Breast epithelium (tissue), 4 donors: Measurements from ENCODE around the gene ASB10. TPM values are rescaled to one million over a fixed set of nuclear protein-coding genes. Genes with fewer than 3 reads are reported as not detected.

Experiments
- DNase-seq, 2 donors: peaks; one replicate each; pipeline ENCODE4 v3.0.0-alpha.2; 2019; ENCODE audit warnings: low spot score in 2 of 2
- H3K27ac ChIP-seq, 2 donors: fragments of 200-600 bp; sonication (generic) in 1 of 2; one replicate each; pipeline ENCODE4 v1.5.1; 2016 to 2019; ENCODE audit warnings: mild to moderate bottlenecking in 1 of 2
- H3K27me3 ChIP-seq, 2 donors: fragments of 200-600 bp; sonication (generic) in 1 of 2; one replicate each; pipeline versions ENCODE4 v1.5.1 to v1.6.0; 2017 to 2019; ENCODE audit warnings: control low read depth in 1 of 2, mild to moderate bottlenecking in 1 of 2
- H3K36me3 ChIP-seq: fragments of 200-600 bp; one replicate; pipeline ENCODE4 v1.5.1; 2019
- H3K4me1 ChIP-seq, 2 donors: fragments of 200-600 bp; sonication (generic); one replicate each; pipeline ENCODE4 v1.5.1; 2016 to 2019; ENCODE audit warnings: control low read depth in 1 of 2
- H3K4me3 ChIP-seq, 3 donors: fragments of 200-600 bp; sonication (generic); 1 replicate in 2 of 3; 2 replicates in 1 of 3; pipeline ENCODE4 v1.5.1; 2016 to 2019; ENCODE audit warnings: mild to moderate bottlenecking in 3 of 3, moderate library complexity in 2 of 3
- H3K9me3 ChIP-seq, 2 donors: fragments of 200-600 bp; sonication (generic) in 1 of 2; one replicate each; pipeline ENCODE4 v1.5.1; 2016 to 2019; ENCODE audit warnings: control low read depth in 1 of 2
- CTCF ChIP-seq, 3 donors: fragments of 450-650 bp; IDR thresholded peaks; one replicate each; pipeline ENCODE4 v1.5.1; 2016 to 2017; ENCODE audit warnings: antibody characterized with exemption in 3 of 3, mild to moderate bottlenecking in 3 of 3, moderate library complexity in 3 of 3
- POLR2A ChIP-seq: fragments of 450-650 bp; IDR thresholded peaks from one replicate; pipeline ENCODE4 v1.6.1; 2016; ENCODE audit warnings: antibody characterized with exemption, mild to moderate bottlenecking, moderate library complexity
- POLR2AphosphoS5 ChIP-seq, 3 donors: sonication (generic); formaldehyde crosslinking; IDR thresholded peaks; one replicate each; pipeline ENCODE4 v1.6.1; 2017; ENCODE audit warnings: antibody characterized with exemption in 3 of 3
- intact Hi-C: fragments of 100-400 bp; cut with DNase I; formaldehyde crosslinking; loops from one replicate; pipeline ENCODE4 v1.15.1; 2023; ENCODE audit warnings: low total_unique reads
- total RNA-seq, 3 donors: library from RNA; depleted of rRNA; stranded (reverse); fragments of >200 nt; gene quantifications; one replicate each; pipeline ENCODE4 v1.1.0, GENCODE V29; 2016

Gene ASB10
- total RNA-seq, 3 donors from 2014 or later = not detected

- intact Hi-C loops = no loop called here
- peak in 2 of 3 donors; percentile 22 to 28 for TF ChIP-seq CTCF (IDR thresholded peaks at IDR 0.05)
- TF ChIP-seq POLR2AphosphoS5 (IDR thresholded peaks at IDR 0.05) = no peak
- peaks cover 0 to 11% of the 10 kb centered on the region in 2 donors for H3K4me1 ChIP-seq
- H3K27ac ChIP-seq = no peak overlapping the region
- DNase-seq = no peak
- H3K9me3 ChIP-seq = no peaks in the 10 kb centered on the region
- H3K4me3 ChIP-seq = peak overlapping the region; percentile 37 to 74 (median 51)
- H3K27me3 ChIP-seq = peaks cover 2 to 44% of the 10 kb centered on the region in 2 donors
- no peaks in the 10 kb centered on the region for H3K36me3 ChIP-seq
Measured at GRCh38 chr7:151168003-151168786, 18.9 kb downstream of the ASB10 start.

GRCh38 chr7:151167197-151167961, 19.7 kb downstream of the ASB10 start, which contains the start of gene GBX1:
TSS of gene GBX1 (minus strand) at chr7:151167694. CDS start at chr7:151167548, 146 bp downstream.
- Histone ChIP-seq H3K27me3 (peaks cover 2 to 43% of the 10 kb centered on the region in 2 donors), H3K27ac (no peak within 1 kb of the TSS), H3K9me3 (no peaks in the 10 kb centered on the region), H3K4me3 (peak within 1 kb of the TSS; percentile 37 to 74 (median 51)), H3K36me3 (no peaks in the 10 kb centered on the region), H3K4me1 (peaks cover 0 to 11% of the 10 kb centered on the region in 2 donors)
- intact Hi-C loops = no loop called here
- no peak for DNase-seq
- TF ChIP-seq CTCF (IDR thresholded peaks at IDR 0.05) = no peak
- TF ChIP-seq POLR2A = no peak
- no peak for TF ChIP-seq POLR2AphosphoS5 (IDR thresholded peaks at IDR 0.05)

- no peaks in the 10 kb centered on the region for H3K36me3 ChIP-seq
- H3K27me3 ChIP-seq = peaks cover 2 to 43% of the 10 kb centered on the region in 2 donors
- no peak for DNase-seq
- no peak for TF ChIP-seq POLR2A
- no peak for TF ChIP-seq CTCF (IDR thresholded peaks at IDR 0.05)
- TF ChIP-seq POLR2AphosphoS5 (IDR thresholded peaks at IDR 0.05) = no peak
- intact Hi-C loops = no loop called here
- no peak overlapping the region for H3K27ac ChIP-seq
- peaks cover 0 to 11% of the 10 kb centered on the region in 2 donors for H3K4me1 ChIP-seq
- peak overlapping the region; percentile 37 to 74 (median 51) for H3K4me3 ChIP-seq
- no peaks in the 10 kb centered on the region for H3K9me3 ChIP-seq
Measured at GRCh38 chr7:151166629-151167196, 20.3 kb downstream of the ASB10 start.

GRCh38 chr7:151161757-151162156, 25.3 kb downstream of the ASB10 start:
- Histone ChIP-seq H3K27me3 (peaks cover 0 to 23% of the 10 kb centered on the region in 2 donors), H3K9me3 (no peaks in the 10 kb centered on the region), H3K27ac (no peak overlapping the region), H3K4me3 (no peak overlapping the region), H3K4me1 (peaks cover 0 to 1% of the 10 kb centered on the region in 2 donors), H3K36me3 (no peaks in the 10 kb centered on the region)
- no peak for DNase-seq
- TF ChIP-seq POLR2A (no peak), CTCF (IDR thresholded peaks at IDR 0.05) (no peak), POLR2AphosphoS5 (IDR thresholded peaks at IDR 0.05) (no peak)
- intact Hi-C loops = no loop called here
